RPMI7951 (cell line): Measurements from ENCODE around the gene SHROOM1. TPM values are rescaled to one million over a fixed set of nuclear protein-coding genes. Genes with fewer than 3 reads are reported as not detected.
A peak's percentile ranks its signal among the peaks of the same experiment; 100 is the strongest.

Experiments used
- DNase-seq: peaks from one replicate; pipeline ENCODE4 v3.0.0-alpha.2; 2012; ENCODE audit warnings: low read depth
- total RNA-seq: library from RNA; depleted of rRNA; stranded (reverse); fragments of >200 nt; shearing (Covaris generic); gene quantifications from 2 replicates; pipeline ENCODE4 v1.2.3, GENCODE V29; 2014

The SHROOM1 gene
- total RNA-seq, 1 experiment from 2014 or later: 4.8 TPM

- no peak for DNase-seq
These were observed 6.0 kb downstream of the SHROOM1 start for GRCh38 chr5:132824426-132824825.

- DNase-seq: no peak
These were observed 6.9 kb downstream of the SHROOM1 start for GRCh38 chr5:132823481-132824050.

GRCh38 chr5:132822650-132823480 lies 7.6 kb downstream of the SHROOM1 start:
- no peak for DNase-seq

GRCh38 chr5:132821791-132822190 lies 8.7 kb downstream of the SHROOM1 start:
- no peak for DNase-seq

DNA sequence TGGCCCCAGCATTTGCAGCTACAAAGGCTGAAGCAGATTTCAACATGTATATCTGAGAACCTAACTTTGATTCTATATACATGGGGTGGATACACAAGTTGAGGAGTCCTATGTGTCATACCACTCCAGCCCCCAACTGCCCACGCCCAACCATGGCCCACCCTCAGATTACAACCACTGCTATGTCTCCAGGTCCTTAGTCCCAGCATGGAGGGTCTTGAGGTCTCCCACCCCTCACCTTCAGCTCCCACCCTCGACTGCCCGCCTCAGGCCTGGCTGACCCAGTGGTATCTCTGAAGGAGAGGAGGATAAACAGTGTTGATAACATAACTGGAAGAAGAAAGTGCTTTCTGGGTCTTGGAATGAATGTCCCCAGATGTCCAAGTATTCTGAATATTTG lies 9.1 kb downstream of the SHROOM1 start:
- no peak for DNase-seq

- DNase-seq: peak; percentile 80
These were observed 10.2 kb downstream of the SHROOM1 start for GRCh38 chr5:132820162-132820754.

DNA sequence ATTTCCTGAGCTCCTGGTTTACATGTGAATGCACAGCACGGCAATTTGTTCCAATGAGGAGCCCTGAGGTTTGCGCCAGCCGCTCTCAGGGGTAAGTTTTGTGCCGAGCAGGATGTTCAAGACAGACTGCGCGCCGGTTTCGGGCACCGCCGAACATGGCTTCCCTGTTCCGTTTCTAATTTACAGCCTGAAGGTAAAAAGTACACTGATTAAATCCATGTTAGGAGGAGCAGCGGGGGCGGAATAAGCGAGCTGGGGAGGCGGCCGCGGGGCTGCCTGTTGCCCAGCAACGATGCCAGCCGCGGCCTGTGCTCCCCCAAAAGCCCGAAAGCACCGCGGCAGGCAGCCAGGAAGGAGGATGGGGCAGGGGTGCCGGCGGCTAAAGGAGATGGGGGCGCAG lies 11.0 kb downstream of the SHROOM1 start:
- DNase-seq: no peak

DNA sequence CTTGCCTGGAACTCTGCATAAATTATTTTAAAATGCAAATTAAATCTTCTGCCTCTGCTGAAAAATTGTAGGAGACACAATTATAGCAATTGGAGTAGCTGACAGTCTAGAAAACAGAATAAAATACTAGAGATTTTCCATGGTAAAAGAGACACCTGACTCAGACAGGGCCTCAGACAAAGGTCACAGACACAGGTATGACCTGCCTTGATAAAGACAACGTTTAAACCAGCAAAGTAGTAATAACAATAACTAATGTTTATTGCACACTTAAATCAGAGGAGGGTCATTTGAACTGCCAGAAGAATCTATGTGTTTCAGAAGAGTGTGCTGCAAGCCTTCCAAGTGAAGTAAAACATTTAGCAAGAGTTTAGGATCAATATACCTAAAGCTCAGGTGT lies 13.4 kb downstream of the SHROOM1 start:
- no peak for DNase-seq

- DNase-seq: no peak
These were observed 13.9 kb downstream of the SHROOM1 start for GRCh38 chr5:132816554-132816953.

GRCh38 chr5:132816083-132816482 lies 14.4 kb downstream of the SHROOM1 start:
- DNase-seq: no peak

DNA sequence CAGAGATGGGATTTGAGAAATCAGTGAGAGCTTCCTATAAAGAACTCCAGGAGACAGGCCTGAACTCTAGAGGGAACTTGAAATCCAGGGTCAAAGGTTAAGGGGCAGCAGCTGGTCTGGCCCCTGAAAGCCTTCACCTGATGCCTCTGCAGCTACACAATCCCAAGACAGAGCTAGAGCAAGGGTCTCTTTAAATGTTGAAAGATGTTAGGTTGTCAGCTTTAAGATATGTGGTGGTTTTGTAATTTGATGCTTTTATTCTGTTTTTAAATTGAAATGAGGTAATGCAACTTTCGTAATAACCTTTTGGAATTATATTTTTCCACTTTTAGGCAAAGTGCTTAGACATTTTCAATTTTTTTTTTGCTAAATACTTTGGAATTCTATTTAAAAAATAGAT lies 15.0 kb downstream of the SHROOM1 start:
- DNase-seq: no peak

- no peak for DNase-seq
These were observed 15.7 kb downstream of the SHROOM1 start for GRCh38 chr5:132814503-132815294.

- no peak for DNase-seq
These were observed 16.6 kb downstream of the SHROOM1 start for GRCh38 chr5:132813599-132814502.

- DNase-seq: no peak
These were observed 17.5 kb downstream of the SHROOM1 start, which contains the start of gene SOWAHA for GRCh38 chr5:132812781-132813598. Gene SOWAHA (plus strand): TSS chr5:132813302. CDS start chr5:132813622, 320 bp downstream.

- no peak for DNase-seq
These were observed 18.2 kb downstream of the SHROOM1 start for GRCh38 chr5:132812123-132812765.

- no peak for DNase-seq
These were observed 19.8 kb downstream of the SHROOM1 start for GRCh38 chr5:132810605-132811004.

GRCh38 chr5:132808866-132809265 lies 21.6 kb downstream of the SHROOM1 start:
- DNase-seq: no peak

DNA sequence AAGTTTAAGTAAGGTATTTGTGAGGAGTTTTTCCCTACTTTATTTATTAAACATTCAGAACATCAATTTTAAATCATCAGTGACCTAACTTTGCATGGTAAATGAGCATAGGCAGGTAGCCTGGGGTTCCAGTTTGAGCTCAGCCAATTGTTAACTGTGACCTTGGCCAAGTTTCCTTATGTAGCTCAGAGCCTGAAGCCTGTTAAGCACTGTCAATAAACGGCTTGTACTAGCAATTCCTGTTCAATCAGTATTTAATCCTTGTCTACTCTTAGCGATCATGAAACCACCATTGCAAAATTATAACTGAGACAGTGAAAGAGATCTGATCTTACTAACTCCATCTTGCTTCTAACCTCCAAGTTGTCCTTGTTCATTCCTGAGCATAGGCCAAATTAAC lies 22.0 kb downstream of the SHROOM1 start:
- no peak for DNase-seq

- peak; percentile 56 for DNase-seq
These were observed 23.1 kb downstream of the SHROOM1 start for GRCh38 chr5:132807163-132807838.
